Osteocyte (in vitro differentiated cells): ENCODE results near the gene PAAF1. TPM values are rescaled to one million over a fixed set of nuclear protein-coding genes. Genes with fewer than 3 reads are reported as not detected.

ENCODE experiments used
- DNase-seq: peaks from one replicate; pipeline ENCODE4 v3.0.0; 2021; ENCODE audit warnings: mixed read lengths; ENCODE audit not compliant: unreplicated experiment; ENCODE audit errors: extremely low spot score
- H3K27ac Mint-ChIP-seq: one replicate; pipeline ENCODE4 v1.8.0; 2021; ENCODE audit warnings: mild to moderate bottlenecking, mixed read lengths; ENCODE audit not compliant: unreplicated experiment
- H3K27me3 Mint-ChIP-seq: one replicate; pipeline ENCODE4 v1.8.0; 2021; ENCODE audit warnings: mixed read lengths; ENCODE audit not compliant: unreplicated experiment
- H3K36me3 Mint-ChIP-seq: one replicate; pipeline ENCODE4 v1.8.0; 2021; ENCODE audit warnings: mixed read lengths; ENCODE audit not compliant: unreplicated experiment
- H3K4me1 Mint-ChIP-seq: one replicate; pipeline ENCODE4 v1.8.0; 2021; ENCODE audit warnings: mixed read lengths; ENCODE audit not compliant: unreplicated experiment
- H3K4me3 Mint-ChIP-seq: one replicate; pipeline ENCODE4 v1.8.0; 2021; ENCODE audit warnings: mild to moderate bottlenecking, moderate library complexity, mixed read lengths; ENCODE audit not compliant: unreplicated experiment
- H3K9me3 Mint-ChIP-seq: one replicate; pipeline ENCODE4 v1.8.0; 2021; ENCODE audit warnings: mixed read lengths; ENCODE audit not compliant: unreplicated experiment
- total RNA-seq: library from RNA; stranded (reverse); gene quantifications from 2 replicates; pipeline ENCODE4 v1.2.1, GENCODE V29; 2021
- TF ChIP-seq, protein P1 (sequence below): fragments of 200-600 bp; sonication (generic); IDR thresholded peaks from 2 replicates; pipeline ENCODE4 v1.5.0; 2021; ENCODE audit warnings: antibody characterized with exemption, mild to moderate bottlenecking, moderate library complexity

PAAF1 gene
- total RNA-seq, 1 donor from 2014 or later, result 17.3 TPM

DNA sequence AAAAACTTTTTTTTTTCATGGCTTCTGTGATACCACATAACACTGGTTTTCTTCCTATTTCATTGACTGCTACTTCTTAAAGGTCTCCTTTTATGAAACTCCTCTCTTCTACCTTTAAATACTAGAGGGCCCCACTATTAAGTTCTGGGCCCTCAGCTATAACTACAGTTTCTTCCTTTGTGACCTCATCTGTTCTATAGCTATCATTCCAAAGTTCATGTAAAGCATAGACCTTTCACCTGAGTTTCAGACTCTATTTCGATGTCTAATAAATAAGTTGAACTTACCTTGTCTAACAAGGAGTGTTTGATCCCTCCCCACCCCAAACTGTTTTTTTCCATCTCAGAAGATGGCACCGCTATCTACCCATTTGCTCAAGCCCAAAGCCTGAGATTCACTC lies 35.2 kb downstream of the PAAF1 start:
- TF ChIP-seq, protein P1, sequence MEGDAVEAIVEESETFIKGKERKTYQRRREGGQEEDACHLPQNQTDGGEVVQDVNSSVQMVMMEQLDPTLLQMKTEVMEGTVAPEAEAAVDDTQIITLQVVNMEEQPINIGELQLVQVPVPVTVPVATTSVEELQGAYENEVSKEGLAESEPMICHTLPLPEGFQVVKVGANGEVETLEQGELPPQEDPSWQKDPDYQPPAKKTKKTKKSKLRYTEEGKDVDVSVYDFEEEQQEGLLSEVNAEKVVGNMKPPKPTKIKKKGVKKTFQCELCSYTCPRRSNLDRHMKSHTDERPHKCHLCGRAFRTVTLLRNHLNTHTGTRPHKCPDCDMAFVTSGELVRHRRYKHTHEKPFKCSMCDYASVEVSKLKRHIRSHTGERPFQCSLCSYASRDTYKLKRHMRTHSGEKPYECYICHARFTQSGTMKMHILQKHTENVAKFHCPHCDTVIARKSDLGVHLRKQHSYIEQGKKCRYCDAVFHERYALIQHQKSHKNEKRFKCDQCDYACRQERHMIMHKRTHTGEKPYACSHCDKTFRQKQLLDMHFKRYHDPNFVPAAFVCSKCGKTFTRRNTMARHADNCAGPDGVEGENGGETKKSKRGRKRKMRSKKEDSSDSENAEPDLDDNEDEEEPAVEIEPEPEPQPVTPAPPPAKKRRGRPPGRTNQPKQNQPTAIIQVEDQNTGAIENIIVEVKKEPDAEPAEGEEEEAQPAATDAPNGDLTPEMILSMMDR, result no peak
- no peak overlapping the region for H3K27ac Mint-ChIP-seq
- no peaks in the 10 kb centered on the region for H3K27me3 Mint-ChIP-seq
- no peak for DNase-seq
- H3K4me3 Mint-ChIP-seq, result no peak overlapping the region
- no peaks in the 10 kb centered on the region for H3K9me3 Mint-ChIP-seq
- no peaks in the 10 kb centered on the region for H3K4me1 Mint-ChIP-seq
- peaks cover 29% of the 10 kb centered on the region for H3K36me3 Mint-ChIP-seq

DNA sequence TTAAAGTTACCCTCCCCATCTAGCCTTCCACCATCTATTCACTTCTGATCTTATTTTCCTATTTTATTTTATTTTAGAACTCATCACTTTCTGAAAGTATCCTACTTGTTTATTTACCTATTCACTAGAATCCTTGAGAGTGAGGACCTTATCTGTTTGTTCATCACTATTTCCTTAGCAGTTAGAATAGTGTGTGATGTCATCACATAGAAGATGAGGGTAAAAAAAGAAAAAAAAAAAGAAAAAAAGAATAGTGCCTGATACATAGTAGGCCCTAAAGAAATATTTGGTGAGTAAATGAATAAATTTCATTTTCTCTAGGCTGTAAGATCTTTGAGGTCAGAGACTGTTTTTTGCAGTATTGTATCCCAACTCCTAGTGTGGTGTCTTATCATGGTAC lies 36.7 kb downstream of the PAAF1 start:
- TF ChIP-seq, protein P1, result no peak
- H3K36me3 Mint-ChIP-seq, result peaks cover 34% of the 10 kb centered on the region
- H3K9me3 Mint-ChIP-seq, result no peaks in the 10 kb centered on the region
- no peaks in the 10 kb centered on the region for H3K4me1 Mint-ChIP-seq
- no peak overlapping the region for H3K27ac Mint-ChIP-seq
- no peaks in the 10 kb centered on the region for H3K27me3 Mint-ChIP-seq
- H3K4me3 Mint-ChIP-seq, result no peak overlapping the region
- no peak for DNase-seq

DNA sequence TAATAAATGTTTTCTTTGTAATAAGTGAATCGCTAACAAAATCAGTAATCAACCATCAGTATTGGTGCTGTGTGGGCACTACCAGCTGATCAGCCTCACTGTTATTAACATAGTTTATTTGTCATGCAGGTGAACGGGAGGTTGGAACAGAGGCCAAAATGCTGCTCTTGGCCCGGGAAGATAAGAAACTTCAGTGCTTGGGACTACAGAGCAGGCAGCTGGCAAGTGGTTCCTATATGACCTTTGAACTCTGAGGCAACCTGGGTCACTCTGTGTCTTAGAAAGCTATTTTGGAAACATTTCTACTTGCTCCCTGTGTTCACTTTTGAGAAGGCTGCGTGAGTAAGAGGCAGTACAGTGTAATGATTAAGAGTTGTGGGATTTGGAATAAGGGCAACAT lies 37.5 kb downstream of the PAAF1 start:
- no peaks in the 10 kb centered on the region for H3K9me3 Mint-ChIP-seq
- TF ChIP-seq, protein P1, result no peak
- no peak overlapping the region for H3K27ac Mint-ChIP-seq
- DNase-seq, result no peak
- no peaks in the 10 kb centered on the region for H3K27me3 Mint-ChIP-seq
- H3K4me1 Mint-ChIP-seq, result no peaks in the 10 kb centered on the region
- no peak overlapping the region for H3K4me3 Mint-ChIP-seq
- H3K36me3 Mint-ChIP-seq, result peaks cover 38% of the 10 kb centered on the region

DNA sequence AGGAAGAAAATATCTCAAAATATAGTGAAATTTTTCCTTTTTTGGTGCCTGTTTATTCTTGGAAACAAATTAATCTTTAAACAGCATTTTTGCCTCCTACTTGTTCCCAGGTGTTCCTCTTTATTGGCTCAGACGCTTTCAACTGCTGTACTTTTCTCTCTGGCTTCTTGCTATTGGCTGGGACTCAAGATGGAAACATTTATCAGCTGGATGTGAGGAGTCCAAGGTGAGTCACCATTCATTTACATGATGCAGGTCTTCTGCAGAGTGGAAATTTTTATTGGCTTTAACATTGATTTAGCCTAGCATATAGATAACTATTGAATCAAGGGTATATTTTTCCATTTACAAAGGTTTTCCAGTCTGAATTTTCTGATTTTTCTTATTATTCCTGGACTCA lies 39.6 kb downstream of the PAAF1 start:
- no peaks in the 10 kb centered on the region for H3K27me3 Mint-ChIP-seq
- no peak overlapping the region for H3K27ac Mint-ChIP-seq
- no peak overlapping the region for H3K4me3 Mint-ChIP-seq
- no peaks in the 10 kb centered on the region for H3K9me3 Mint-ChIP-seq
- no peaks in the 10 kb centered on the region for H3K4me1 Mint-ChIP-seq
- TF ChIP-seq, protein P1, result no peak
- no peak for DNase-seq
- peaks cover 46% of the 10 kb centered on the region for H3K36me3 Mint-ChIP-seq

DNA sequence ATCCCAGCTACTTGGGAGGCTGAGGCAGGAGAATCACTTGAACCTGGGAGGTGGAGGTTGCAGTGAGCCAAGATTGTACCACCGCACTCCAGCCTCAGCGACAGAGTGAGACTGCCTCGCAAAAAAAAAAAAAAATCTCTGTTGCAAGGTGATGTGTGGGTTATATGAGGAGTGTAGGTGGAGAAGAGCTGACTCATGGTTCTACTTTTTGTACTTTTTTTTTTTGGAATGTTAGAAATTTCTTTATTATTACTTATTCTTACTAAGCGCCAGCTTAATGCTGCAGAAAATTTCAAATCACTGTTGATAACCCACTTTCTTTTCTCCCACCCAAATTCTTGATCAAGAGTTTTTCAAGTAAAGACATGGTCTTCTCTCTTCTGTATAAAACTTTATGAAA lies 44.4 kb downstream of the PAAF1 start:
- no peak overlapping the region for H3K27ac Mint-ChIP-seq
- peaks cover 34% of the 10 kb centered on the region for H3K36me3 Mint-ChIP-seq
- H3K9me3 Mint-ChIP-seq, result no peaks in the 10 kb centered on the region
- no peaks in the 10 kb centered on the region for H3K4me1 Mint-ChIP-seq
- H3K27me3 Mint-ChIP-seq, result no peaks in the 10 kb centered on the region
- H3K4me3 Mint-ChIP-seq, result no peak overlapping the region
- TF ChIP-seq, protein P1, result no peak
- no peak for DNase-seq
